Adrenal gland (tissue), 12 donors: ENCODE measurements around the gene CCR7. TPM values are rescaled to one million over a fixed set of nuclear protein-coding genes. Genes with fewer than 3 reads are reported as not detected.

Experiments
- DNase-seq, 7 donors: peaks; one replicate each; pipeline ENCODE4 v3.0.0-alpha.2; 2019 to 2020
- H3K27ac ChIP-seq, 5 donors: fragments of 200-600 bp; sonication (generic) in 4 of 5; 1 replicate in 3 of 5; 2 replicates in 2 of 5; pipeline versions ENCODE4 v1.5.1 to v1.8.0; 2016 to 2020; ENCODE audit warnings: mild to moderate bottlenecking in 1 of 5
- H3K27me3 ChIP-seq: fragments of 200-600 bp; 2 replicates; pipeline ENCODE4 v1.8.0; 2021
- H3K36me3 ChIP-seq, 2 donors: fragments of 200-600 bp; replicated peaks in 1 of 2; 1 replicate in 1 of 2; 2 replicates in 1 of 2; pipeline versions ENCODE4 v1.5.1 to v1.8.0; 2018 to 2022
- H3K4me1 ChIP-seq, 2 donors: fragments of 200-600 bp; replicated peaks in 1 of 2; 1 replicate in 1 of 2; 2 replicates in 1 of 2; pipeline versions ENCODE4 v1.5.1 to v1.8.0; 2018 to 2021
- H3K4me3 ChIP-seq, 4 donors: fragments of 200-600 bp; sonication (generic) in 3 of 4; one replicate each; pipeline ENCODE4 v1.5.1; 2016 to 2018
- H3K9me3 ChIP-seq, 3 donors: fragments of 200-600 bp; sonication (generic) in 1 of 3; replicated peaks in 1 of 3; 1 replicate in 2 of 3; 2 replicates in 1 of 3; pipeline versions ENCODE4 v1.5.1 to v1.8.0; 2016 to 2021
- POLR2A ChIP-seq, 2 donors: fragments of 450-650 bp; IDR thresholded peaks; one replicate each; pipeline ENCODE4 v1.6.1; 2017; ENCODE audit warnings: antibody characterized with exemption in 2 of 2, mild to moderate bottlenecking in 2 of 2, moderate library complexity in 1 of 2
- WGBS, 4 donors: extraction: QIAGEN DNeasy Blood & Tissue Kit in 2 of 4; methylation state at CpG; one replicate each; pipeline versions ENCODE4 v1.1.5 to v1.1.7; 2013 to 2017; 5-methylcytosine and 5-hydroxymethylcytosine counted together
- intact Hi-C, 2 donors: fragments of 100-400 bp; cut with DNase I; formaldehyde crosslinking; loops; one replicate each; pipeline versions ENCODE4 v1.14.1 to v1.15.0; 2022 to 2023
- polyA plus RNA-seq, 3 donors: library from polyadenylated mRNA; stranded (reverse); fragments of 200-250 nt in 2 of 3; fragments of 350-450 nt in 1 of 3; fragmentation: Illumina TruSeq in 1 of 3; extraction: RNeasy Lipid Tissue Mini Kit (QIAGEN cat#74804) in 1 of 3; gene quantifications; one replicate each; pipeline ENCODE4 v1.2.3, GENCODE V29; 2013 to 2014
- total RNA-seq, 9 donors: library from RNA; depleted of rRNA in 4 of 9; stranded (reverse); fragments of >200 nt in 4 of 9; fragments of 120-200 nt in 1 of 9; fragmentation: NEBNext Ultra II Directional in 1 of 9; extraction: Animal tissue kit (Norgen Biotek cat#: 25700) in 1 of 9; gene quantifications; one replicate each; pipeline versions ENCODE4 v1.1.0 to v1.2.4, GENCODE V29; 2013 to 2023
- TF ChIP-seq, protein P1 (sequence below), 6 experiments: fragments of 450-650 bp in 4 of 6; fragments of 200-600 bp in 2 of 6; sonication (generic) in 1 of 6; IDR thresholded peaks; 1 replicate in 5 of 6; 2 replicates in 1 of 6; pipeline versions ENCODE4 v1.5.1 to v1.8.0; 2016 to 2021; ENCODE audit warnings: antibody characterized with exemption in 6 of 6, mild to moderate bottlenecking in 2 of 6, moderate library complexity in 1 of 6
- donor health status: healthy with polysubstance abuse.
- donor health status: Bipolar disorder and iron deficiency.
- donor health status: DM: yes; HTN: yes; CAD: no.
- donor health status: DM: no; HTN: no; CAD: no.
- donor health status: DM: no; HTN: no; CAD: no.
- donor health status: DM: yes; HTN: yes; CAD: no.

Gene CCR7
- total and polyA plus RNA-seq, 12 donors: 0.06 to 1.0 (median 0.35) TPM; not detected in 2

DNA sequence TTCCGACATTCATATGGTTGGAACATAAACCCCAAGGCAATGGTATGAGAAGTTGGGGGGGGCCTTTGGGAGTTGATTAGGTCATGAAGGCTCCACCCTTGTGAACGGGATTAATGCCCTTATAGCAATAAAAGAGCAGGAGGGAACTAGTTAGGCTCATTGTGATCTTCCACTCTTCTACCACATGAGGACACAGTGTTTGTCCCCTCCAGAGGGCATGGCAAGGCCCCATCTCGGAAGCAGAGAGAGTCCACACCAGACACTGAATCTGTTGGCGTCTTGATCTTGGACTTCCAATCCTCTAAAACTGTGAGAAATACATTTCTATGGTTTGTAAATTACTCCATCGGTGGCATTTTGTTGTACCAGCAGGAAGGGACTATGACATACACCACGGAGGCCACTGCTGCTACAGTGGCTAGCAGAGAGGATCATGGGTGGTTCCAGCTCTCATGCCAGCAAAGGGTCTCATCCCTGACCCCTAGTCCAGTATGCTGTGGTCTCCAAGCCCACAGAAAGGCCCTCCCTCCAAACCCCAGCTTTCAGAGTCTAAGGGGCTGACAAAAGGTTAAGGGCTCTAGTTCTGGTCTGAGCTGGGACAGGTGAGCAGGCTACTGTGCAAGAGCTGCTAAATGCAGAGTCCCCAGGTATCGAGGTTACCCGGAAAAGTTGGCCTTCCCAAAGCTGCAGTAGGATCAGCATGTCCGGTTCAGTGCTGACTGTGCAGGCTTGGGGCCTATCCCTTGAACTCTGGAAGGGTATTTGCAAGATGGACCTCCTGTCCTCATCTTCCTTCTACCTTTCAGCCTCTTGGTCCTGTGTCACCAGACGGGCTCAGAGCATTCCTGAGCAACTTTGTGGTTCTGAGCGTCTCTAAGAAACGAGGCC is 12.2 kb downstream of the CCR7 start:
- Histone ChIP-seq H3K27ac (peak overlapping the region; percentile 42 to 88 (median 54)), H3K4me1 (peaks cover 38 to 65% of the 10 kb centered on the region in 2 donors)
- DNase-seq: peak in 4 of 7 donors; percentile 5 to 54 (median 14)

DNA sequence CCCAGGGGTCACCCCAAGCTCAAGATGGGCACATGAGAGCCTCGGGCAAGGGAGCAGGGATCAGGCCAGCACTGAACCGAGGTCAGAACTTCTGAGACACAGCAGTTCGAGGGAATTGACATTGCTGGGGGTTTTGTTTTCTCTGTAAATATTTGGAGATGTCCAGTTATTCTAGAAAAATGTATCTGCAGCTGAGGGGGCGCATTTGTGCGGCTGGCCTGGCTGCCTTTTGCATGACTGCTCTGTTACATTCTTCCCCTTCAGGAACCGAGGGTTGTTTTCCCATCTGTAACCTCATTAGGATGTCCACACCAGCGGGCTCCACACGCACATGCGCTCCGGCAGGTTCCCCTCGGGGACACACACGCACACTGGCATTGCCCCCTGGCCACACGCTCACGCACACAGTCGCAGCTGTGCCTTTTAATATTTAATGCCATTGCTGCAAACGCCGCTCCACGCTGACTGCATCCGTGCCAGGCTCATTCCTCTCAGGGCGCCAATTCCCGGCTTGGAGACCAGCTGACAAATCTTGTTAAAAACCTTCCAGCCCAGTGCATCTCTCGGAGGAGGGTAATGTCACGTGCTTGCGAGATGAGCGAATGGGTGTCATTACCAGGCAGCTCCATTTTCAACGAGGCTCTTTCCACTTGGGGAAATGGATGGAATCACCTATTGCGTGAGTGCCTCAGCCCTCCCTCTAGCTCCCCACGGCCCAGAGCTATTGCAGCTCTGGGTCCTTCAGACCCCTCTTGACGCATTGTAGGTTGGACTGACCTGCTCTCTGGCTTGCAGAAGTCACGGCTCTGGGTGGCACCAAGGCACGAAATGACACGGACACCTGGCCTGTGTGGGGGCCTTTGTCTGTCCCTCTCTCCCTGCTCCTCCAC is 13.1 kb downstream of the CCR7 start:
- Histone ChIP-seq H3K36me3 (no peaks in the 10 kb centered on the region), H3K4me1 (peaks cover 38 to 62% of the 10 kb centered on the region in 2 donors), H3K27ac (peak overlapping the region; percentile 39 to 88 (median 61)), H3K27me3 (no peaks in the 10 kb centered on the region), H3K9me3 (no peaks in the 10 kb centered on the region), H3K4me3 (no peak overlapping the region)
- TF ChIP-seq POLR2A (IDR thresholded peaks at IDR 0.05): no peak
- TF ChIP-seq, protein P1, sequence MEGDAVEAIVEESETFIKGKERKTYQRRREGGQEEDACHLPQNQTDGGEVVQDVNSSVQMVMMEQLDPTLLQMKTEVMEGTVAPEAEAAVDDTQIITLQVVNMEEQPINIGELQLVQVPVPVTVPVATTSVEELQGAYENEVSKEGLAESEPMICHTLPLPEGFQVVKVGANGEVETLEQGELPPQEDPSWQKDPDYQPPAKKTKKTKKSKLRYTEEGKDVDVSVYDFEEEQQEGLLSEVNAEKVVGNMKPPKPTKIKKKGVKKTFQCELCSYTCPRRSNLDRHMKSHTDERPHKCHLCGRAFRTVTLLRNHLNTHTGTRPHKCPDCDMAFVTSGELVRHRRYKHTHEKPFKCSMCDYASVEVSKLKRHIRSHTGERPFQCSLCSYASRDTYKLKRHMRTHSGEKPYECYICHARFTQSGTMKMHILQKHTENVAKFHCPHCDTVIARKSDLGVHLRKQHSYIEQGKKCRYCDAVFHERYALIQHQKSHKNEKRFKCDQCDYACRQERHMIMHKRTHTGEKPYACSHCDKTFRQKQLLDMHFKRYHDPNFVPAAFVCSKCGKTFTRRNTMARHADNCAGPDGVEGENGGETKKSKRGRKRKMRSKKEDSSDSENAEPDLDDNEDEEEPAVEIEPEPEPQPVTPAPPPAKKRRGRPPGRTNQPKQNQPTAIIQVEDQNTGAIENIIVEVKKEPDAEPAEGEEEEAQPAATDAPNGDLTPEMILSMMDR (IDR thresholded peaks at IDR 0.05): no peak
- peak in 5 of 7 donors; percentile 28 to 75 (median 37) for DNase-seq
- WGBS, 4 donors: 76 to 82% (median 79%) methylated on average over 31 to 32 of the region's 32 CpGs
- intact Hi-C loops: no loop called here

More for the DNA sequence above, 12.2 kb downstream of the CCR7 start:
- TF ChIP-seq POLR2A (IDR thresholded peaks at IDR 0.05): no peak
- TF ChIP-seq, protein P1 (IDR thresholded peaks at IDR 0.05): no peak
- no peak overlapping the region for H3K4me3 ChIP-seq
- H3K36me3 ChIP-seq: no peaks in the 10 kb centered on the region
- intact Hi-C loops: no loop called here
- no peaks in the 10 kb centered on the region for H3K9me3 ChIP-seq
- no peaks in the 10 kb centered on the region for H3K27me3 ChIP-seq
- 75 to 84% (median 82%) methylated on average over 10 to 12 of the region's 12 CpGs for WGBS, 4 donors

DNA sequence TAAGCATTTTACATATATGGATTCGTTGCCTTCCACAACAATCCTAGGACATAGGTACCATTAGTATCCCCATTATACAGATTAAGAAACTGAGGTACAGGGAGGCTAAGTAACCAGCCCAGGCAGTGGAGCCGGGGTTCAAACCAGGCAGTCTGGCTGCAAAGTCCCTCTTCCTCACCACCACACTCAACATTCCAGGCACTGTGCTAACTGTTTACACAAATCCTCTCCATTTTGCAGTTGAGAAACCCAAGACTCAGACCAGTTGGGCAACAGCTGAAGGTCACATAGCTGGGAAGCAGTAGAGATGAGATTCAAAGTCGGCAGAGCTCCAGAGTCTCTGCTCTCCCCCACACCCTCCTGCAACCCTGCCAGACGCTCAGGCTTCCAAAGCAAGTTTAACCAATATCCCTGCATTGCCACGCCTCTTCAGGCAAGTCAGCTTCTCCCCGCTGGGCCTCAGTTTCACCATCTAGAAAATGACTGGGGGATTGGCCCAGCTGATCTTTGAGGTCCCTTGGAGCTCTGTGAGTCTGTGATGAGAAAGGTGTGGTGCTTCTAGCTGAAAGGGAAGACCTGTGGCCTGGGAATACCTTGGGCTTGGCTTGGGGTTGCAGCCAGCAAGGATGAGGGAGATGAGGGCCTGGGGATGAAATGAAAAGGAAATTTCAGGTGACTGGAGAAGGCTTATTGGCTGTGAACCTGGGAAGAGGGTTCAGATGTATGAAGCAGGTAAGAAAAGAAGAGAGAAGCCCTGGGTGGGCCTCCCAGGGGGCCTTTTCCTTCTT is 14.0 kb downstream of the CCR7 start:
- 52 to 56% (median 53%) methylated on average over 6 of the region's 6 CpGs for WGBS, 4 donors
- H3K27me3 ChIP-seq: no peaks in the 10 kb centered on the region
- intact Hi-C loops: no loop called here
- peak; percentile 66 to 94 (median 90) for DNase-seq
- H3K9me3 ChIP-seq: no peaks in the 10 kb centered on the region
- peaks cover 38 to 62% of the 10 kb centered on the region in 2 donors for H3K4me1 ChIP-seq
- H3K27ac ChIP-seq: peak overlapping the region; percentile 39 to 88 (median 61)
- no peaks in the 10 kb centered on the region for H3K36me3 ChIP-seq
- H3K4me3 ChIP-seq: no peak overlapping the region
- TF ChIP-seq, protein P1 (IDR thresholded peaks at IDR 0.05): no peak
- peak in 1 of 2 donors; percentile 9 for TF ChIP-seq POLR2A (IDR thresholded peaks at IDR 0.05)
